Stimulated activated CD8-positive, alpha-beta memory T cell treated with anti-CD3 and anti-CD28 coated beads, Interleukin-12 subunit alpha, Interleukin-12 subunit beta, amount 100 ng/mL, for 24 hours (primary cell): ENCODE data around the gene XYLT2.

Experiments
- DNase-seq: peaks from one replicate; pipeline ENCODE4 v3.0.0-alpha.2; 2020; ENCODE audit errors: extremely low read depth

XYLT2 gene

GRCh38 chr17:50348522-50349242 is 2.8 kb downstream of the XYLT2 start:
- DNase-seq, result no peak

- DNase-seq, result no peak
Observed at GRCh38 chr17:50349243-50349600, 3.3 kb downstream of the XYLT2 start.

DNA sequence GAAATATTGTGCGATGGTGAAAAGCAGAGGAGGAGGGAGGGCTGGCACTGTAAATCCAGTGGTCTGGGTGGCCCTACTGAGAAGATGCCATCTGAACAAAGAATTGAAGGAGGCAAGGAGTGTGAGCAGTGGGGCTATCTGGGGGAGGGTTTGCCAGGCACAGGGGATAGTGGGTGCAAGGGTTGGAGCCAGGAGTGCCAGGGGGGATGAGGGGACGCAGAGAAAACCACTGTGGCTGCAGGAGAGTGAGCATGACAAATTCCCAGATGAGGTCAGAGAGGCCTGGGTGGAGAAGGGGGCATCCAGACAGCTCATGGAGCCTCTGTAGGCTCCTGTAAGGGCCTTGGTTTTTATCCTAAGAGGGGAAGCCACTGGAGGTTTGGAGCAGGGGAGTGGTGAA is 4.8 kb downstream of the XYLT2 start:
- DNase-seq, result no peak

GRCh38 chr17:50352072-50352692 is 6.3 kb downstream of the XYLT2 start:
- DNase-seq, result no peak

GRCh38 chr17:50352693-50353599 is 7.0 kb downstream of the XYLT2 start:
- no peak for DNase-seq

DNA sequence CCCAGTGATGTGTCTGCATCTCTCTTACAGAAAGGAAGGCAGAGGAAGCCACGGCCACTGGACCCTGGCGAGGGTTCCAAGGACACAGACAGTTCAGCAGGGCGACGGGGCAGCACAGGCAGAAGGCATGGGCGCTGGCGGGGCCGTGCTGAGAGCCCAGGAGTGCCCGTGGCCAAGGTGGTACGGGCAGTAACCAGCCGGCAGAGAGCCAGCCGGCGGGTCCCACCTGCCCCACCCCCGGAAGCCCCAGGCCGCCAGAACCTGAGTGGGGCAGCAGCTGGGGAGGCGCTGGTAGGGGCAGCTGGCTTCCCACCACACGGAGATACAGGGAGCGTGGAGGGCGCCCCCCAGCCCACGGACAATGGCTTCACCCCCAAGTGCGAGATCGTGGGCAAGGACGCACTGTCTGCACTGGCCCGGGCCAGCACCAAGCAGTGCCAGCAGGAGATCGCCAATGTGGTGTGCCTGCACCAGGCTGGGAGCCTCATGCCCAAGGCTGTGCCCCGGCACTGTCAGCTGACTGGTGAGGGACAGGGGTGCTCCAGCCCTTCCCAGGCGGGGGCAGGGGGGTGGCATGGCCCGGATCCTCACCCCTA is 7.8 kb downstream of the XYLT2 start:
- no peak for DNase-seq

DNA sequence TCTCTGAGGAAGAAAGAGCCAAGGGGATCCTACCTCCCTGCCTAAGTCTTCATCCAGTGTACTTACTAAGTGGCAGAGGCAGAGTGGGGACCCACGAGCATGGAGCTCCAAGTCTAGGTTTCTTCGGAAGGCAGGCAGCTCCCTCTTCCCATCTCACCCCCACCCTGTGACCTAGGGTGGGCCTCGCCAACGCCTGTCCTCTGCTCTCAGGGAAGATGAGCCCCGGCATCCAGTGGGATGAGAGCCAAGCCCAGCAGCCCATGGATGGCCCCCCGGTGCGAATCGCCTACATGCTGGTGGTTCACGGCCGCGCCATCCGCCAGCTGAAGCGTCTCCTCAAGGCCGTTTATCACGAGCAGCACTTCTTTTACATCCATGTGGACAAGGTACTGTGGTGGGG is 8.3 kb downstream of the XYLT2 start:
- DNase-seq, result no peak

DNA sequence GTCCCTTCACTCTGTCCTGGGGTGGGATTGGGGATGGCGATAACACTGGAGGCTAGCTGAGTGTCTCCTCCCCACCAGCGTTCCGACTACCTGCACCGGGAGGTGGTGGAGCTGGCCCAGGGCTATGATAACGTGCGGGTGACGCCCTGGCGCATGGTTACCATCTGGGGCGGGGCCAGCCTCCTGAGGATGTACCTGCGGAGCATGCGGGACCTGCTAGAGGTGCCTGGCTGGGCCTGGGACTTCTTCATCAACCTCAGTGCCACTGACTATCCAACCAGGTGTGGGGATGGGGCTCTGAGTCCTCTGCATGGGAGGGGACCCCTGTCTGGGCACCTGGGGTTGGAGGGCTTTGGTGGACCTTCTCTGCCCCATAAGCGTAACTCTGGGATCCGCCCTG is 8.8 kb downstream of the XYLT2 start:
- DNase-seq, result no peak

GRCh38 chr17:50355336-50355700 is 9.4 kb downstream of the XYLT2 start:
- no peak for DNase-seq

GRCh38 chr17:50355701-50356341 is 9.9 kb downstream of the XYLT2 start:
- DNase-seq, result no peak

DNA sequence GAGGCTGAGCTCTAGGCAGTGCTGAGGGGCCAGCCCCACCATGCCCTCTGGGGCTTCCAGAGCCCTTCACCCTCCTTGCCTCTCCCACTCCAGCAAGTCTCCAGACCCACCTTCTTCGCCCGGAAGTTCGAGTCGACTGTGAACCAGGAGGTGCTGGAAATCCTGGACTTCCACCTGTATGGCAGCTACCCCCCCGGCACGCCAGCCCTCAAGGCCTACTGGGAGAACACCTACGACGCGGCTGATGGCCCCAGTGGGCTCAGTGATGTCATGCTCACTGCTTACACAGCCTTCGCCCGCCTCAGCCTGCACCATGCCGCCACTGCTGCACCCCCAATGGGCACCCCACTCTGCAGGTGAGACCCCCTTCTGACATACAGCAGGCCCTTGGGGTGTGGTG is 10.5 kb downstream of the XYLT2 start:
- no peak for DNase-seq

- DNase-seq, result no peak
Observed at GRCh38 chr17:50356892-50357510, 11.1 kb downstream of the XYLT2 start.

GRCh38 chr17:50358177-50358576 is 12.3 kb downstream of the XYLT2 start:
- DNase-seq, result no peak

- DNase-seq, result no peak
Observed at GRCh38 chr17:50359005-50359699, 13.2 kb downstream of the XYLT2 start.

DNA sequence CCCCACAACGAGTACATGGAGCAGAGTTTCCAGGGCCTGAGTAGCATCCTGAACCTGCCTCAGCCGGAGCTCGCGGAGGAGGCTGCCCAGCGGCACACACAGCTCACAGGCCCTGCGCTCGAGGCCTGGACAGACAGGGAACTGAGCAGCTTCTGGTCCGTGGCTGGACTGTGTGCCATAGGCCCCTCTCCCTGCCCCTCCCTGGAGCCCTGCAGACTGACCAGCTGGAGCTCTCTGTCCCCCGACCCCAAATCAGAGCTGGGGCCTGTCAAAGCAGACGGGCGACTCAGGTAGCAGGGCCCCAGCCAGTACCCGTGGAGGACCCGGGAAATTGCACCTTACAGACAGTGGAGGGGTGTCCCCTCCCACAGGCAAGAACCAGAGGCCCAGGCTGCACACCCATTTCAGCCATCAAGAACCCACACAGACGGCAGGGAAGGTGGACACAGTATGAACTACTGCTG is 14.1 kb downstream of the XYLT2 start:
- no peak for DNase-seq

- DNase-seq, result no peak
Observed at GRCh38 chr17:50360486-50361115, 14.7 kb downstream of the XYLT2 start.

GRCh38 chr17:50361561-50362480 is 15.9 kb downstream of the XYLT2 start:
- peak; percentile 9 for DNase-seq

- no peak for DNase-seq
Observed at GRCh38 chr17:50362661-50363060, 16.7 kb downstream of the XYLT2 start.
